ENCODE results near the gene IGSF22. TPM values are rescaled to one million over a fixed set of nuclear protein-coding genes. Genes with fewer than 3 reads are reported as not detected.
"Not testable (repeated sequence)": the region's sequence is repeated elsewhere in the genome, so short reads cannot be mapped to it uniquely, and the experiment has no call there.

Gene IGSF22
- total and polyA plus RNA-seq, 9 of the 15 experiments (the other 6 are each of a cell fraction or from before 2014, with no cell fraction given) = not detected

GRCh38 chr11:18691467-18692140 lies 34.4 kb downstream of the IGSF22 start (continued):
- peak; percentile 91 for TF ChIP-seq SMAD3 (CRISPR knock-in tag; conservative IDR thresholded peaks at IDR 0.05)
- peak; percentile 92 for TF ChIP-seq MECOM (CRISPR knock-in tag; IDR thresholded peaks at IDR 0.05)
- TF ChIP-seq DPF2 (IDR thresholded peaks at IDR 0.05) = peak; percentile 58
- peak; percentile 85 for TF ChIP-seq TEAD2 (tag; IDR thresholded peaks at IDR 0.05)
- TF ChIP-seq MEIS2 (IDR thresholded peaks at IDR 0.05; ENCODE audit: partially characterized antibody) = peak; percentile 77
- peak; percentile 68; the same call in 1 of the 2 replicates for TF ChIP-seq ID3 (CRISPR knock-in tag; IDR thresholded peaks at IDR 0.05)
- peak; percentile 99 for TF ChIP-seq ID3 (tag; IDR thresholded peaks at IDR 0.05)
- TF ChIP-seq ZNF561 (CRISPR knock-in tag; conservative IDR thresholded peaks at IDR 0.05) = peak; percentile 72
- peak; percentile 39 for TF ChIP-seq CBFA2T3 (IDR thresholded peaks at IDR 0.05)
- 0 out of 2 replicates have a peak, but pooled peaks have one; percentile 28 for TF ChIP-seq LEF1 (IDR thresholded peaks at IDR 0.05)
- peak; percentile 97 for TF ChIP-seq ZNF668 (CRISPR knock-in tag; IDR thresholded peaks at IDR 0.05)
- TF ChIP-seq PBX2 (CRISPR knock-in tag; IDR thresholded peaks at IDR 0.05; ENCODE audit: low read depth) = not testable (repeated sequence)
- peak; percentile 13 for TF ChIP-seq PBX2 (tag; conservative IDR thresholded peaks at IDR 0.05; ENCODE audit: low read depth)
- TF ChIP-seq ZNF324 (CRISPR knock-in tag; IDR thresholded peaks at IDR 0.05) = peak; percentile 36; the same call in 1 of the 2 replicates
- TF ChIP-seq KLF13 (tag; IDR thresholded peaks at IDR 0.05; ENCODE audit: borderline replicate concordance, low read depth) = 0 out of 2 replicates have a peak, but pooled peaks have one; percentile 37
- TF ChIP-seq CREB3 (tag; conservative IDR thresholded peaks at IDR 0.05; ENCODE audit: low read depth) = peak; percentile 96
- 0 out of 4 replicates have a peak, but pooled peaks of 1 of the 2 experiments have one; percentile 18 for TF ChIP-seq RCOR1 (IDR thresholded peaks at IDR 0.05; ENCODE audit: borderline replicate concordance in 1 of 2, low read depth in 2 of 2, low read length in 2 of 2)
- TF ChIP-seq ZNF707 (CRISPR knock-in tag; conservative IDR thresholded peaks at IDR 0.05) = peak; percentile 63; the same call in 1 of the 2 replicates
- TF ChIP-seq ZNF395 (CRISPR knock-in tag; IDR thresholded peaks at IDR 0.05) = peak; percentile 93
- TF ChIP-seq E4F1 (CRISPR knock-in tag; IDR thresholded peaks at IDR 0.05; ENCODE audit: borderline replicate concordance) = peak; percentile 32; the same call in 1 of the 2 replicates

Measured in K562 (cell line).